Fibroblast of lung (primary cell): ENCODE data around the gene ZNF318. TPM values are rescaled to one million over a fixed set of nuclear protein-coding genes. Genes with fewer than 3 reads are reported as not detected.
"Not testable (repeated sequence)": the region's sequence is repeated elsewhere in the genome, so short reads cannot be mapped to it uniquely, and the experiment has no call there.

ENCODE experiments used
- DNase-seq, 2 donors: peaks; one replicate each; pipeline versions ENCODE4 v3.0.0 to v3.0.0-alpha.2; 2010; ENCODE audit warnings: low read depth in 2 of 2
- H2AFZ ChIP-seq: 2 replicates; pipeline ENCODE4 v1.5.1; 2012; ENCODE audit warnings: low read length, control low read depth, inconsistent platforms
- H3K27ac ChIP-seq: 2 replicates; pipeline ENCODE4 v1.5.1; 2011; ENCODE audit warnings: low read length, control low read depth; ENCODE audit not compliant: insufficient read depth
- H3K27me3 ChIP-seq: 2 replicates; pipeline ENCODE4 v1.5.1; 2011; ENCODE audit warnings: mild to moderate bottlenecking, low read length; ENCODE audit not compliant: control insufficient read depth, insufficient read depth
- H3K36me3 ChIP-seq: 2 replicates; pipeline ENCODE4 v1.5.1; 2011; ENCODE audit warnings: low read length; ENCODE audit not compliant: control insufficient read depth, insufficient read depth
- H3K4me1 ChIP-seq: 2 replicates; pipeline ENCODE4 v1.5.1; 2011; ENCODE audit warnings: low read length; ENCODE audit not compliant: control insufficient read depth, insufficient read depth; ENCODE audit errors: extremely low read depth
- H3K4me2 ChIP-seq: 2 replicates; pipeline ENCODE4 v1.5.1; 2011; ENCODE audit warnings: low read length, control low read depth; ENCODE audit not compliant: insufficient read depth; ENCODE audit errors: extremely low read depth
- H3K4me3 ChIP-seq, 4 experiments: fragments of 200-600 bp in 1 of 4; sonication (generic) in 1 of 4; replicated peaks in 1 of 4; 2 replicates each; pipeline ENCODE4 v1.5.1; 2011 to 2016; ENCODE audit warnings: low read length in 4 of 4, low read depth in 3 of 4, mild to moderate bottlenecking in 3 of 4, control low read depth in 2 of 4, inconsistent platforms in 1 of 4, mixed read lengths in 1 of 4; ENCODE audit not compliant: insufficient read depth in 1 of 4; ENCODE audit errors: control extremely low read depth in 1 of 4
- H3K79me2 ChIP-seq: 2 replicates; pipeline ENCODE4 v1.5.1; 2012; ENCODE audit warnings: mild to moderate bottlenecking, low read length, inconsistent platforms; ENCODE audit not compliant: control insufficient read depth, insufficient read depth
- H3K9ac ChIP-seq: 2 replicates; pipeline ENCODE4 v1.5.1; 2011; ENCODE audit warnings: mild to moderate bottlenecking, low read length, control low read depth; ENCODE audit not compliant: insufficient read depth
- H3K9me3 ChIP-seq: 2 replicates; pipeline ENCODE4 v1.5.1; 2012; ENCODE audit warnings: low read depth, low read length; ENCODE audit not compliant: control insufficient read depth, insufficient read depth
- H4K20me1 ChIP-seq: 2 replicates; pipeline ENCODE4 v1.5.1; 2011; ENCODE audit warnings: low read length; ENCODE audit not compliant: control insufficient read depth, insufficient read depth; ENCODE audit errors: extremely low read depth
- CTCF ChIP-seq, 2 donors: IDR thresholded peaks in 1 of 2; conservative IDR thresholded peaks in 1 of 2; 1 replicate in 1 of 2; 2 replicates in 1 of 2; pipeline ENCODE4 v1.5.1; 2011 to 2012; ENCODE audit warnings: low read length in 2 of 2, control low read depth in 1 of 2, inconsistent platforms in 1 of 2, low read depth in 1 of 2, mild to moderate bottlenecking in 1 of 2
- EZH2 ChIP-seq: IDR thresholded peaks from 2 replicates; pipeline ENCODE4 v1.5.1; 2012; ENCODE audit warnings: low read length, control low read depth, mild to moderate bottlenecking; ENCODE audit errors: missing control alignments
- polyA plus RNA-seq, 2 donors: library from polyadenylated mRNA; depleted of rRNA in 1 of 2; stranded (reverse) in 1 of 2; unstranded in 1 of 2; fragments of >200 nt; gene quantifications; 2 replicates each; pipeline ENCODE4 v1.2.1, GENCODE V29; 2011 to 2012; ENCODE audit warnings: missing spikeins in 1 of 2
- total RNA-seq: library from RNA; depleted of rRNA; stranded (reverse); fragments of >200 nt; gene quantifications from 2 replicates; pipeline ENCODE4 v1.2.1, GENCODE V29; 2014

The ZNF318 gene
- total and polyA plus RNA-seq, 2 donors (not counting 1 experiment from before 2014, with no cell fraction given): 6.1 to 8.6 TPM

- no peak overlapping the region for H3K27ac ChIP-seq
- H3K4me2 ChIP-seq: no peak overlapping the region
- no peak overlapping the region for H3K4me3 ChIP-seq
- peak in 1 of 2 donors; percentile 28 for DNase-seq
- no peak overlapping the region for H2AFZ ChIP-seq
- peaks cover 15% of the 10 kb centered on the region for H3K27me3 ChIP-seq
- H3K9me3 ChIP-seq: no peaks in the 10 kb centered on the region
- no peak for TF ChIP-seq CTCF (conservative IDR thresholded peaks at IDR 0.05 in 1 of 2, IDR thresholded peaks at IDR 0.05 in 1 of 2; ENCODE audit: low read depth in 1 of 2, low read length in 2 of 2)
- TF ChIP-seq EZH2: no peak
- no peaks in the 10 kb centered on the region for H3K4me1 ChIP-seq
- H4K20me1 ChIP-seq: no peaks in the 10 kb centered on the region
- H3K36me3 ChIP-seq: no peaks in the 10 kb centered on the region
- H3K9ac ChIP-seq: no peak overlapping the region
- no peaks in the 10 kb centered on the region for H3K79me2 ChIP-seq
These were observed 22.1 kb upstream of the ZNF318 start for GRCh38 chr6:43391440-43392031.

- H3K4me2 ChIP-seq, H2AFZ ChIP-seq: not testable (repeated sequence)
These were observed 21.4 kb upstream of the ZNF318 start for GRCh38 chr6:43390753-43391439.

GRCh38 chr6:43389730-43390295, 20.4 kb upstream of the ZNF318 start:
- Histone ChIP-seq H3K9ac (no peak overlapping the region), H3K27ac (no peak overlapping the region), H3K4me1 (no peaks in the 10 kb centered on the region), H3K79me2 (no peaks in the 10 kb centered on the region), H2AFZ (no peak overlapping the region), H3K27me3 (peaks cover 15% of the 10 kb centered on the region), H3K36me3 (no peaks in the 10 kb centered on the region), H3K9me3 (no peaks in the 10 kb centered on the region), H3K4me2 (no peak overlapping the region), H4K20me1 (no peaks in the 10 kb centered on the region), H3K4me3 (no peak overlapping the region)
- DNase-seq: no peak
- no peak for TF ChIP-seq CTCF (conservative IDR thresholded peaks at IDR 0.05 in 1 of 2, IDR thresholded peaks at IDR 0.05 in 1 of 2; ENCODE audit: low read depth in 1 of 2, low read length in 2 of 2)
- TF ChIP-seq EZH2: no peak

More at GRCh38 chr6:43390753-43391439, 21.4 kb upstream of the ZNF318 start:
- H4K20me1 ChIP-seq, H3K27ac ChIP-seq, H3K9ac ChIP-seq, DNase-seq, H3K4me3 ChIP-seq, H3K4me1 ChIP-seq, H3K9me3 ChIP-seq, H3K79me2 ChIP-seq, H3K36me3 ChIP-seq: not testable (repeated sequence)
- H3K27me3 ChIP-seq: peaks cover 15% of the 10 kb centered on the region
